GM21423 (cell line): ENCODE data around the gene BAZ1B.
"Not testable (repeated sequence)": the region's sequence is repeated elsewhere in the genome, so short reads cannot be mapped to it uniquely, and the experiment has no call there.

Experiments
- ATAC-seq: cut with Tn5 transposase; IDR thresholded peaks from one replicate; pipeline ENCODE4 v1.9.1; 2021; ENCODE audit warnings: mild to moderate bottlenecking, moderate library complexity; ENCODE audit not compliant: unreplicated experiment

The BAZ1B gene

DNA sequence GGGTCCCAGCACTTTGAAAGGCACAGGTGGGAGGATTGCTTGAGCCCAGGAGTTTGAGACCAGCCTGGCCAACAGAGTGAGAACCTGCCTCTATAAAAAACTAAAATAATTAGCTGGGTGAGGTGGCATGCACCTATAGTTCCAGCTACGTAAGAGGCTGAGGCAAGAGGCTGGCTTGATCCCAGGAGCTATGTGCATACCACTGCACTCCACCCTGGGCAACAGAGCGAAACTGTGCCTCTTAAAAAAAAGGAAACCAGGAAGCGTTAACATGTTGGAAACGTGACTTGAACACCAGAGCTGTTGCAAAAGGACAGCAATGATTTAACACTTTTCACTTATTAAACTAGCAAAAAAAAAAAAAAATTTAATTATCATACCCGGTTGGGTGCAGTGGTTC lies 12.6 kb downstream of the BAZ1B start:
- no peak for ATAC-seq

DNA sequence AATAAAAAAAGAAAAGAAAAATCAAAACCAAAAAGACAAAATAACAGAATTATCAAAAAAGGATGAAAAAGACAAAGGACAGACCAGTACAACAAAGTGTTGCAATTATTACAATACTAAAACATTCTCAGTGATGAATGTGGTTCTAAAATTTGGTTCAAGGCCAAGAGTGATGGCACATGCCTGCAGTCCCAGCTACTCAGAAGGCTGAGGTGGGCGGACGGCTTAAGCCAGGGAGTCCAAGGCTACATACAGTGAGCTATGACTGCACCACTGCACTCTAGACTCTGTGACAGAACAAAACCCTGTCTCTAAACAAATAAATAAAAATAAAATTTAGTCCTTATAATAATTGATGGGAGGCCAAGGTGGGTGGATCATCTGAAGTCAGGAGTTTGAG lies 14.5 kb downstream of the BAZ1B start:
- ATAC-seq = no peak

DNA sequence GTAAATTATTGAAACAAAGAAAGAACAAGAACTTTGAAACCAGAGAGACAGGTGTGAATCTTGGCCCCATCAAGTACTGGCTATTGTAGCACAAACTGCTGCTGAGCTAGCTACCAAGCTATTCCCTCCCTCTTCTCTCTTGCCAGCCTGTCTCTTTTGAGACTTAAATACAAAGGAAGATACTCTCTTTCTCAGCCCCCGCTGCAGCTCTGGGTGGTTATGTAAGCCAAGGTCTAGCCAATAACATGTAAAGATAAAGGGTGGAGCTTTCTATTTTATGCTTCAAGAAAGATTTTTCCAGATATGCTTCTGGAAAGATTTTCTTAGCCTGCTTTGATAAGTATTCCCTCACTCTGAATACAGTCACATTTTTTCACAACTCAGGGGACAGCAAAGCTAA lies 17.2 kb downstream of the BAZ1B start:
- no peak for ATAC-seq

DNA sequence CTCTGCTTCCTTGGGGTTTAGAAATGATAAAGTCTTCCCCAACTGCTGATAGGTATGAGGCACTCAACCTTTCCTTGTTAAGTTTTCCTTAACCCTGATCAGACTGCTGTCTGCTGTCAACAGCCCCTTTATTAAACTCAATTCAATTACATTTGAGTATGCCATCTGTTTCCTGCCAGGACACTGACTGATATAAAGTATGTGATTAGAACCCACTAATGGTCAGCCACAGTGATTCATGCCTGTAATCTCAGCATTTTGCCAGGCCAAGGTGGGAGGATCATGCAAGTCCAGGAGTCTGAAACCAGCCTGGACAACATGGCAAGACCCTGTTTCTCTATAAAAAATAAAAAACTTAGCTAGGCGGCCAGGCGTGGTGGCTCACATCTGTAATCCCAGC lies 18.1 kb downstream of the BAZ1B start:
- no peak for ATAC-seq

DNA sequence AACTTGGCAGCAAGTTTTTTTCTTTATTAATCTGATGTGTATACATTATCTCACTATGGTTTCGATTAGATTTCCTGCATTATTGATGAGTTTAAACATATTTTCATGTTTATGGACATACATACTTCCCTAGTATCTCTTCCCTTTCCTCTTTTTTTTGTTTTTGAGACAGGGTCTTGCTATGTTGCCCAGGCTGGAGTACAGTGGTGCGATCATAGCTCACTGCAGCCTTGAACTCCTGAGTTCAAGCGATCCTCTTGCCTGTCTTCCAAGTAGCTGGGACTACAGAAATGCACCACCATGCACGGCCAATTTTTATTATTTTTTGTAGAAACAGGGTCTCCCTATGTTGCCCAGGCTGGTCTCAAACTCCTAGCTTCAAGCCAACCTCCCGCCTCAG lies 18.9 kb downstream of the BAZ1B start:
- no peak for ATAC-seq

DNA sequence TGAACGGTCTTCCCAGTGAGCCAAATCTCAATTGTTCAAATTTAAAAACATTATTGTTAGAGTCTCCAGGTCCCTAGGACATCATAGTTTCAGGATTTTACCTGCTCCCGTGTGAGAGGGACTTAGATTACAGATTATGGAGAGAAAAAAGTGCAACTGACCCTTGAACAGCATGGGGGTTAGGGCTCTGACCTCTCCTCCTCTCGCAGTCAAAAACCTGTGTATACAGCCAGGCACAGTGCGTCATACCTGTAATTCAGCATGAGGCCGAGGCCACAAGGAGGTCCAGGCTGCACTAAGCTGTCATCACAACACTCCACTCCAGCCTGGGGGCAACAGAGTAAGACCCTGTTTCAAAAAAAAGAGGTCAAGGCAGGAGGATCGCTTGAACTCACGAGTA lies 25.5 kb downstream of the BAZ1B start:
- ATAC-seq = no peak

DNA sequence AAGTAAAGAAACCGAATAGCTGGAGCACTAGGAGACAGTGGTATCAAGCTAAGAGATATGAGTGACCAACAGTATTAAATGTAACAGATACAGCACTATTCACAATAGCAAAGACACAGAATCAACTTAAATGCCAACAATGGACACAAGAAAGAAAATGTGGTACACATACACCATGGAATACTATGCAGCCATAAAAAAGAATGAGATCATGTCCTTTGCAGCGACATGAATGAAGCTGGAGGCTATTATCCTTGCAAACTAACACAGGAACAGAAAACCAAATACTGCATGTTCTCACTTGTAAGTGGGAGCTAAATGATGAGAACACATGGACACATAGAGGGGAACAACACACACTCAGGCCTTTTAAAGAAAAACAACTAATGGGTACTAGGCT lies 26.6 kb downstream of the BAZ1B start:
- not testable (repeated sequence) for ATAC-seq

DNA sequence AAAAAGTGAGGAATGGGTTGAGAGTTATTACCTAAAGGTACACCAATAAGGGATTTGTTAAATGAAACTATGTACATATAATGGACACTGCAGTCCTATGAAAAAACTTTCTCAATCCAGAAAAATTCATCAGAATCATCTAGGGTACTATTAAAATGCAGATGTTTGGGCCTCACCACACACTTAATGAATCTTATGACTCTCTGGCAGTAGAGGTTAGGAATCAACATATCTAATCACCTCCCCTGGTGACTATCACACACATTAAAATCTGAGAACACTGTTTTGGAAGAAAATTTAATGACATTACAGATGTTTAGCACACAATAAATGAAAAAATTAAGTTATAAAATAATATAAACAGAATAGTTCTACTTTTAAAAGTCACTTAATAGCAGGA lies 32.1 kb downstream of the BAZ1B start:
- no peak for ATAC-seq

DNA sequence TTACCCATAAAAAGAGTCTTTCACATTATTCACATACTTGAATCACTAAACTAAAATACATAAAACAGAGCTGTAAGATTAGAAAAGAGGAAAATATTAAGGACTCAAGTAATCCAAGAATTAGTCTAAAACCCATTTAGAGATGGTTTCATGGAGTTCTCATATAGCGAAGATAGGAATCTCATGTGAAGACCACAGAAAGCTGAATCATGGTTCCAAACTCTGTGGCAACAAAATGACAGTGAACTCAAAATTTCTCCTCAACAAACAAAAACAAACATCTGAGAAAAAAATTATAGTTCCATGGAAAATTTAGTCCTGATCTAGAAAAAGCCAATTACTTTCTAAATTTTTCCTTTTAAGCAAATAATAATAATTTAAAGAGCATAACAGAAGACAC lies 34.6 kb downstream of the BAZ1B start:
- ATAC-seq = no peak

DNA sequence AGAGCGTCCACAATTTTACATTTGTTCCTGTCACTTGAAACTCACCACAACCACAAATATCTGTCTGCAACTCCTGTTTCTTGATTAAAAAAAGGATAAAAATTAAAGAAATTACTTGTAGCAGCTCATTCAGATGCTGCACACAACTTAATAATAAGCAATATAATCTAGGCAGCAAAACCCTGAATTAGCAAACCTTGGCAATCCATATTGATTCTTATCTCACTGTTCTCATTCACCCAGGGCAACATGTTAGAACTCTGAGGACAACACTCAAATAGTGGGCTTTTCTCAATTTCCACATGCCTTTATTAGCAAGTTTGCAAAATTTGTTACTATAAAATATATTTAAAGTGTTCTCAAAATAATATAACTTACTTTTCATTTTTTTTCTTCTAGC lies 38.9 kb downstream of the BAZ1B start:
- ATAC-seq = no peak

DNA sequence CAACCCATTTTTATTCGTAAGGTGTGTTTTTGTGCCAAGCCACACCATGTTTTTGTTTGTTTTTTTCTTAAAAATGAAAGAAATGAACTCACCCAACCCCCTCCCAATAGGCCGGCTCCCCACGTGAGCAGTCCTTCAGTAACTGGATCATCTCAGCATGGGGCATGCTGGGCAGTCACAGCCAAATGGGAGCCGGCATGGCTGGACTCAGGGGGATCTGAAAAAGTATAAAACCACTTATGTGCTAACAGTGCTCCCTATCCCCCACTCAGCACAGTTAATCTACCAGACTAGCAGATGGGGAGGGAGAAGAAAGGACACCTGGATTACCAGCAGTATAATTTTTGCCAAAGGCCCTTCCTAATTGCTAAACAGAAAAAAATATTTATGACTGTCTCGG lies 39.3 kb downstream of the BAZ1B start:
- no peak for ATAC-seq

DNA sequence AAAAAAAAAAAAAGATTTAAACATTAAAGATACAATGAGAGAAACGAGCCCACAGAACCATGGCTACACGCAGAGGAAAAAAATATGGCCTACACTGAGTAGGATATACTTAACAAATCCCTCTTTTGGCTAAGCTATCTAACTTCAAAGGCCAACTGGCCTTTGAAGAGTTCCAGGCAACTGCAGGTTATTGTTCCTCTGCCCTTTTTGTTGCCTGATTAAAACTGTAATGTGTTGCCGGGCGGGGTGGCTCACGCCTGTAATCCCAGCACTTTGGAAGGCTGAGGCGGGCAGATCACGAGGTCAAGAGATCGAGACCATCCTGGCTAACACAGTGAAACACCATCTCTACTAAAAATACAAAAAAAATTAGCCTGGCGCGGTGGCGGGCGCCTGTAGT lies 40.6 kb downstream of the BAZ1B start:
- not testable (repeated sequence) for ATAC-seq

DNA sequence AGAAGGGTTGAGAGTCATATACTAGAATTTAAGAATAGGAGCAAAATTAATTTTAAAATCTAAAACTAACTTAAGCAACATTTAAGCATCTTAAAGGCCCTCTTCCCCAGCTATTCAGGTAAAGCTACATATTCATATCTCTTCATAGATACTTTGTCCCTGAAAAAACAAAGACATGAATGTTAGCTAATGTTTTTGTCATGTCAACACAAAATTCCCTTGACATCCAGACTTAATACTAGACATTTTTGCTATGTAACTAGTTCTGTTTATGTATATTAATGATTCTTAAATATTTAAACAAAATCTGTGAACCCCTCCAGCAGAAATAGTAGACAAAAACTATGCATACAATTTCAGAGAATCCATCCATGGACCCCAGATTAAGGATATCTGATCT lies 43.5 kb downstream of the BAZ1B start:
- no peak for ATAC-seq

DNA sequence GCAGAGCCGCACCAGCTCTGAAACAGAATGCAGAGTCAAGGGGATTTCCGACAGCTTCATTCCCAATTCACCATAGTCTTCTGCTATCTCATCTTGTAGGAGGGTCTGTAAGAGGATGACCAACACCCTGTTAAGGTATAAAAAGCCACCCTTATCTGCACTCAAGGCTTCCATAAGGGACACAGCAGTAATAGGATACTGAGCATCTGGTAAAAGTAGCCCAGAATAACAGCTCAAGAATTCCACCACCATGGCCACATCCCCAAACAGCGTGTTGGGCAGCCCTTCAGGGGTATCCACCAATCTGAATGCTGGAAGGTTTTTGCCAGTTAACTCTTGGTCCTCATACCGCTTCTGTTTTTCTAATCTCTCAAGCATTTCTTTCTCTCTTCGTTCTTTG lies 44.7 kb downstream of the BAZ1B start:
- ATAC-seq = no peak

DNA sequence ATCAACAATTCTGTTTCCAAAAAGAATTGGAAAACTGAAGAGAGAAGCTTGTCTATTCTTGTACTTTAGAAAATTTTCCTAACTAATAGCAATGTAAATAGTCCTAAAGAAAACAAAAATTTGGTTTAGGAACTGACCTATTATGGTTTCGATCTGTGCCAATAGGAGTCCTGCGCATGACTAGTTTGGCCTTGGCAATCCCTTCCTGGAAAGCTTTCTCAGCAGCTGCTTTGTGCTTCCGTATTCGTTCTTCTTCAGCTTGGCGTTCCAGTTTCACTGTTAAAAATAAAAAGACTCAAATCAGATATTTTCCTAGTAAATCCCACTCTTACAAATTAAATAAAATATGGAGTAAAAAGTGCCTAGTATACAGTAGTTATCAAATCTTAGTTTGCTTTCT lies 51.9 kb downstream of the BAZ1B start:
- ATAC-seq = no peak

DNA sequence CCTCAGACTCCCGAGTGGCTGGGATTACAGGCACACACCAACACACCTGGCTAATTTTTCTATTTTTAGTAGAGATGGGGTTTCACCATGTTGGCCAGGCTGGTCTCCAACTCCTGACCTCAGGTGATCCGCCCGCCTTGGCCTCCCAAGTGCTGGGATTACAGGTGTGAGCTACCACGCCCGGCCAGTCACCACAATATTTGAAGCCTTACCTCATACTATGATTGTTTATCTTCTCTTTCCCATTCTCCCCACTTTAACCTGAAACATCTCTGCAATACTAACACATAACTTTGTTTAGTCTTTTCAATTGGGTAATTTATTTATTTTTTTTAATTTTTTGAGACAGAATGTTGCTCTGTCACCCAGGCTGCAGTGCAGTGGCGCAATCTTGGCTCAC lies 55.0 kb downstream of the BAZ1B start:
- not testable (repeated sequence) for ATAC-seq

DNA sequence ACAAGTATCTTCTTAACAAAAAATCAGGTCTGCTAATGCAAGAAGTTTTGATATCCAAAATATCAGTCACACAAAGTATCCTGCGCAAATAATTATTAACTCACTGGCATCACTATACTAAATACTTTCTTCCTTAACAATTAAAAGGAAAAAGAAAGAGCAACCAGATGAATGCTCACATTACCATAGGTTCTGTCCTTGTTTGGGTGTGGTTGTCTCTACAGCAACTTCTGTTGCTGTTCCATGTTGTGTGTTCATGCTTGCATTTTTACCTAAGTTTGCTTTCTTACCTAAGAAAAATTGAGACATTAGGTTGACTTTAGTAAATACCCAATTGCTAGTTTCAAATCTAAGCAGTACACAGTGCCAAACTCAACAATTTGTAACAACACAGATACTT lies 56.0 kb downstream of the BAZ1B start:
- no peak for ATAC-seq

DNA sequence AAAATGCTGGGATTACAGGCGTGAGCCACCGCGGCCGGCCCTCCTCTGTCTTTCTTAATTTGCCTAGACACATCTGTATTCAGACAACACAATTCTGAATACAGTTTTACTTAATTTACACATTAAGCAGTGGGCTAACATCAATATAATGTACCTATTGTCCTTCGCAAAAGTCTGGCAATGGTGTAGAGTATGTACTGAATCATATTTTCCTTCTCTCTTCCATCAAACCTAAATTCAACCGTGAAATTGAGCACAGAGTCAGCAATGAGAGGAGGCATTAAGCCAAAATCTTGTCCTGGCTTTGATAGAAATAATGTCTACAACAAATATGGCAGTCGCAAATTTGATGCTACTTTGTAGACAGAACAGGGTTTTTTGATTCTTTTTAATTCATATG lies 58.1 kb downstream of the BAZ1B start:
- no peak for ATAC-seq

DNA sequence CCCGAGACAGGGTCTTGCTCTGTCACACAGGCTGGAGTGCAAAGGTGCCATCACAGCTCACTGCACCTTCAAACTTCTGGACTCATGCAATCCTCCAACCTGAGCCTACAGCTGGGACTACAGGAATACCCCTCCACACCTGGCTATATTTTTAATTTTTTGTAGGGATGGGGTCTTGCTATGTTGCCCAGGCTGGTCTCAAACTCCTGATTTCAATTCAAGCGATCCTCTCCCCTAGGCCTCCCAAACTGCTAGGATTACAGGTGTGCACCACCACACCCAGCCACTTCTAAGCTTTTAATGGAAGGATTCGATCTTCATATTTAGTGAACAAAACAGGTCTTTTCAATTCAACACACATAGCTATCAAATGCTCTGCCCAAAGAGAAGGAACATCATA lies 58.8 kb downstream of the BAZ1B start:
- ATAC-seq = no peak

DNA sequence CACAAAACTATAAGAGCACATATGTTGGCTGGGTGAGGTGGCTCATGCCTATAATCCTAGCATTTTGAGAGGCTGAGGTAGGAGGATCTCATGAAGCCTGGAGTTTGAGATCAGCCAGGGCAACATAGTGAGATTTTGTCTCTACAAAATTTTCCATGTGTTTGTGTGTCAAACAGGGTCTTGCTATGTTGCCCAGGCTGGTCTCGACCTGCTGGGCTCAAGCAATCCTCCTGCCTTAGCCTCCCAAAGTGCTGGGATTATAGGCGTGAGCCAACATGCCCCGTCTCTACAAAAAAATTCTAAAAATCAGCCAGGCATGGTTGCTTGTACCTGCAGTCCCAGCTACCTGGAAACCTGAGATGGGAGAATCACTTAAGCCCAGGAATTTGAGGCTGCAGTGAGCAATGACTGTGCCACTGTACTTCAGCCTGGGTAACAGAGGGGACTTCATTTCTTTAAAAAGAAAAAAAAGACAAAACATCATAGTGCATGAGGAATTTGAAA lies 60.3 kb downstream of the BAZ1B start:
- ATAC-seq = no peak

DNA sequence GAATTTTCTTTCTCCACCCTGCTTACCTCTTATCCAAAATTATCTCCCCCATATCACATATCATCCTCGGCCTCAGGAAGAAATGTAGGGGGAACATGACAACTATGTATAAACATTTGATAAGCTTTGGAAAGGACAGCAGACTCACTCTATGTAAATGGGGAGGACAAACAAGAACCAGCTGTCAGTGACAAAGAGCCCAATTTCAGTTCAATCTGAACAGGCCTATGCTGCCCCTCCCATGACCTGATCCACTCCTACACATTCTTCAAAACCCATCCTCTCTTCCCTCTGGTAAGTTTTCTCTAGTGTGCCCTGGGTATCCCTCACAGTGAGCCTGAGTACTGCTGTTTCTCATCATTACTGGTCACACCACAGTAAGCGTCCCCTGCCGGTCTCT lies 67.7 kb downstream of the BAZ1B start:
- no peak for ATAC-seq

DNA sequence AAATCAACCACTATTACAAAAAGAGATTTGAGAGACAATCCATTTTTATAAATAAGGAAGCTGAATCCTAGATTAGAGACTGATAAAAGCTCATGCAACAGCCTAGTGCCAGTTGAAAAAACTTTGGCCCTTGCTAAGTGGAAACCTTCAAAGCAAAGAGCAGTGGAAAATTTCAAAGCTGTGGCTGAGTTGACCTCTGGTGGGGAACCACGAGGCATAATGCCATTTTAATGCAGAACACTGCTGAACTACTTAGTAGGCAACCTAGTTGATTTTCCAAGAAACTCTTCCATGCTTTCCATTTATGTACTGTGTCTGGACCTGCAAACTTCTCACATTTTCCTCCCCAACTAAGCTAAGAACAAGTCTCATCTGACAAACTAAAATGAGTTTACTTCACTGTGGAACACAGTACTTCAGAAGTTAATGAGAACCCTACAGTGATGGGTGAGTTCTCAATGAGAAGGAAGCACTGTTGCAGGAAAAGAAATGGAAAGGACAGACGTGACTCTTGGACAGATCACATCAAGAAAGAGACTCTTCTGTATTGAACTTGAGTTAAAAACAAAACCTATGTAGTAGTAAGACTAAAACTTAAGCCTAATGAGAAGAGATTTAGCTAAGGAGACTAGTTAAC lies 69.0 kb downstream of the BAZ1B start:
- ATAC-seq = no peak

DNA sequence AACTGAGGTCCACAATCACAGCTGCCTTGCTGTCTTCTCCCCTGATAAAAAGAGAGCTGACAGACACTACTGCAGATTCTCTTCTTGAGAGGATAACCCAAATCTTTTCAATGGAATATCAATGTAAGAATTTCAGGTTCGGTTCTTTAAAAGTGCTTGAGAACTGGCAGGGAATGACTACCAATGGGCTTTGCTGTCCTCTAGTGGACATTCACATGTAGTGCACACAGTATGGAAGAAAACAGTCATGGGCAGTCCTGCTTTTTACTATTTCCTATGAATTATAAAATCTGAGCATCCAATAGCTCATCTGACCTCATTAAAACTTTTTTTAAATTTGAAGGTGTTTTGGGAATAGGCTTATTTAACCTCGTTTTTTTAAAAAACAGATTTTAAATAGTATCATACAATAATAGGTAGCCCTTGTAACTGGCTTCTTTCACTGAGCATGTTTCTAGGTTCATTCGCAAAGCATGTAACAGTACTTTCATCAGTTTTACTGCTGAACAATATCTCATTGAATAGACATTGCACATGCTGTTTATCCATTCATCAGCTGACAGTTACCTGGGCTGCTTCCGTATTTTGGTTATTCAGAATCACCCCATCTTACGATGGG lies 70.2 kb downstream of the BAZ1B start:
- no peak for ATAC-seq
